Stimulated activated CD8-positive, alpha-beta memory T cell treated with anti-CD3 and anti-CD28 coated beads, Interleukin-2, amount 100 ng/mL, for 1 hour (primary cell): Measurements from ENCODE around the gene NSL1.
"Not testable (repeated sequence)": the region's sequence is repeated elsewhere in the genome, so short reads cannot be mapped to it uniquely, and the experiment has no call there.

Experiments used
- DNase-seq, 2 donors: peaks; one replicate each; pipeline ENCODE4 v3.0.0-alpha.2; 2020; ENCODE audit warnings: low read depth in 2 of 2

NSL1 gene

GRCh38 chr1:212782422-212783154 lies 9.0 kb downstream of the NSL1 start:
- DNase-seq, result no peak

- no peak for DNase-seq
Measured at GRCh38 chr1:212781225-212781624, 10.4 kb downstream of the NSL1 start.

GRCh38 chr1:212780759-212781158 lies 10.8 kb downstream of the NSL1 start:
- no peak for DNase-seq

DNA sequence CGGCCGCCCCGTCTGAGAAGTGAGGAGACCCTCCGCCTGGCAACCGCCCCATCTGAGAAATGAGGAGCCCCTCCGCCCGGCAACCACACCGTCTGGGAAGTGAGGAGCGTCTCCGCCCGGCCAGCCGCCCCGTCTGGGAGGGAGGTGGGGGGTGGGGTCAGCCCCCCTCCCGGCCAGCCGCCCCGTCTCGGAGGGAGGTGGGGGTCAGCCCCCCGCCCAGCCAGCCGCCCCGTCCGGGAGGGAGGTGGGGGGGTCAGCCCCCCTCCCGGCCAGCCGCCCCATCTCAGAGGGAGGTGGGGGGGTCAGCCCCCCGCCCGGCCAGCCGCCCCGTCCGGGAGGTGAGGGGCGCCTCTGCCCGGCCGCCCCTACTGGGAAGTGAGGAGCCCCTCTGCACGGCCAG lies 12.5 kb downstream of the NSL1 start:
- DNase-seq, result not testable (repeated sequence)

DNA sequence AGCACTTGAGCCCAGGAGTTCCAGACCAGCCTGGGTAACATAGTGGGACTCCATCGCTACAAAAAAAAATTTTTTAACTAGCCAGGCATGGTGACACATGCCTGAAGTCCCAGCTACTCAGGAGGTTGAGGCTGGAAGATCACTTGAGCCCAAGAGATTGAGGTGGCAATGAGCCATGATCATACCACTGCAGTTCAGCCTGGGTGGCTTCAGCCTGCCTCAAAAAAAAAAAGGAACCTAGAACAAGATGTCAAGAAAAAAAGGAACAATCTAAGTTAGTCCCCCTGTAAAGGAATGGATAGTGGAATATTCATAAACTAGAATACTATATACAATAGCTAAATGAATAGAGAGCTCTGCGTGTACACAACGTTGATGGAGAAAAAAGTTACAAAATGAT lies 14.4 kb downstream of the NSL1 start:
- no peak for DNase-seq

DNA sequence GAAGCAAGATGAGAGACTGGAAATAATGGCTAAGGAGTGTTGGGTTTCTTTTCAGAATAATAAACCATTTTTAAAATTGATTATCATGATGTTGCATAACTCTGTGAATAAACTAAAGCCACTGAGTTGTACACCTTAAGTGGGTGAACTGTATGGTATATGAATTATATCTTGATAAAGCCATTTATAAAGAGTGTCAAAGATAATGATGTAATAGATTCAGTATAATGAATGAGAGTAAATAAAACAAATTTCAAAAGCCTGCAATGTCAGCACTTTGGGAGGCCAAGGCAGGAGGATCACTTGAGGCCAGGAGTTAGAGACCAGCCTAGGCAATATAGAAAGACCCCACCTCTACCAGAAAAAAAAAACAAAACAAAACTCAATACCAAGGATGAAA lies 16.3 kb downstream of the NSL1 start:
- DNase-seq, result no peak

- no peak for DNase-seq
Measured at GRCh38 chr1:212774584-212774983, 17.0 kb downstream of the NSL1 start.

- no peak for DNase-seq
Measured at GRCh38 chr1:212773011-212773410, 18.6 kb downstream of the NSL1 start.

- DNase-seq, result no peak
Measured at GRCh38 chr1:212771341-212771740, 20.2 kb downstream of the NSL1 start.

DNA sequence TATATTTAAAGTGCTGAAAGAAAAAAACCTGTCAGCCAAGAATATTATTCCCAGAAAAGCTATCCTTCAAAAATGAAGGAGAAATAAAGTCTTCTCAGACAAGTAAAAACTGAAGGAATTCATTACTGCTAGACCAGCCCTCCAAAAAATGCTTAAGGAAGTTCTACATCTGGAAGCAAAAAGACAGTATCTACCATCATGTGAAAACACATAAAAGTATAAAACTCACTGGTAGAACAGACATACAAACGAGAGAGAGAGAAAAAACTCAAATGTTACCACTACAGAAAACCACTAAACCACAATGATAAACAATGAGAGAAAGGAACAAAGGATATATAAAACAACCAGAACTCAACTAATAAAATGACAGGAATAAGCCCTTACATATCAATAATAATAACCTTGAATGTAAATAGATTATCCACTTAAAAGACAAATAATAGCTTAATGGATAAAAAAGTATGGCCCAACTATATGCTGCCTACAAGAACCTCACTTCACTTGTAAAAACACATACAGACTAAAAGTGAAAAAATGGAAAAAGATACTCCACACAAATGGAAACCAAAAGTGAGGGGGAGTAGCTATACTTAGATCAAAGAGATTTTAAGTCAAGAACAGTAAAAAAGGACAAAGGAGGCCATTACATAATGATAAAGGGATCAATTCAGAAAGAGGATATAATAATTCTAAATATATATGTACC lies 22.0 kb downstream of the NSL1 start:
- DNase-seq, result no peak

DNA sequence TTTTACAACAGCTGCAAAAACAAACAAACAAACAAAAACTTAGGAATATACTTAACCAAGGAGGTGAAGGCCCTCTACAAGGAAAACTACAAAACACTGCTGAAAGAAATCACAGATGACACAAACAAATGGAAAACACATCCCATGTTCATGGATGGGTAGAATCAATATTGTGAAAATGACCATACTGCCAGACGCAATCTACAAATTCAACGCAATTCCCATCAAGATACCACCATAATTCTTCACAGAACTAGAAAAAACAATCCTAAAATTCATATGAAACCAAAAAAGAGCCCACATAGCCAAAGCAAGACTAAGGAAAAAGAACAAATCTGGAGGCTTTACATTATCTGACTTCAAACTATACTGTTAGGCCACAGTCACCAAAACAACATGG lies 24.8 kb downstream of the NSL1 start:
- not testable (repeated sequence) for DNase-seq

DNA sequence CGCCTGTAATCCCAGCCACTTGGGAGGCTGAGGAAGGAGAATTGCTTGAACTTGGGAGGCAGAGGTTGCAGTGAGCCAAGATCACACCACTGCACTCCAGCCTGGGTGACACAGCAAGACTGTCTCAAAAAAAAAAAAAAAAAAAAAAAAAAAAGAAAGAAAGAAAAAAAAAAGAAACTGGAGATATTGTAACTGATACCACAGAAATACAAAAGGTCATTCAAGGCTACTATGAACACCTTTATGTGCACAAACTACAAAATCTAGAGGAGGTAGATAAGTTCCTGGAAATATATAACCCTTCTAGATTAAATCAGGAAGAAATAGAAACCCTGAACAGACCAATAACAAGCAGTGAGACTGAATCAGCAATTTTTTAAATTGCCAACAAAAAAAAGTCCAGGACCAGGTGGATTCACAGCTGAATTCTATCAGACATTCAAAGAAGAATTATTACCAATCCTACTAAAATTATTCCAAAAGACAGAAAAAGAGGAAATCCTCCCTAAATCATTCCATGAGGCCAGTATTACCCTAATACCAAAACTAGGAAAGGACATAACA lies 26.8 kb downstream of the NSL1 start:
- not testable (repeated sequence) for DNase-seq

- DNase-seq, result no peak
Measured at GRCh38 chr1:212762839-212763238, 28.7 kb downstream of the NSL1 start.

DNA sequence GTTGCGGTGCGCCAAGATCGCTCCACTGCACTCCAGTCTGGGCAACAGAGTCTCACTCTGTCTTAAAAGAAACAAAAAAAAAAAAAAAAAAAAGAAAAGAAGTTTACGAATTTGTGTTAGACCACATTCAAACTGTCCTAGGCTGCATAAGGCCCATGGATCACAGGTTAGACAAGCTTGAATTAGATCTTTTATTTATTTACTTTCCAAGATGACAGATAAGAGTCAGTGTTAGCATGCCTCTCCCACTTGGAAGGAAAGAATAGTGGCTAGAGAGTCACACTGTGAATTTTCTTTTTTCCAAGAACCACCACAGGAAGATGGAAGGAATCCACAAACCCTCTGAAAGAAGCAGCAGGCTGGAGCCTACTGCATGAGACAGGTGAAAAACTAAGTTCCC lies 29.3 kb downstream of the NSL1 start:
- DNase-seq, result no peak

- peak in 1 of 2 donors; percentile 15 for DNase-seq
Measured at GRCh38 chr1:212760126-212760823, 31.3 kb downstream of the NSL1 start.

DNA sequence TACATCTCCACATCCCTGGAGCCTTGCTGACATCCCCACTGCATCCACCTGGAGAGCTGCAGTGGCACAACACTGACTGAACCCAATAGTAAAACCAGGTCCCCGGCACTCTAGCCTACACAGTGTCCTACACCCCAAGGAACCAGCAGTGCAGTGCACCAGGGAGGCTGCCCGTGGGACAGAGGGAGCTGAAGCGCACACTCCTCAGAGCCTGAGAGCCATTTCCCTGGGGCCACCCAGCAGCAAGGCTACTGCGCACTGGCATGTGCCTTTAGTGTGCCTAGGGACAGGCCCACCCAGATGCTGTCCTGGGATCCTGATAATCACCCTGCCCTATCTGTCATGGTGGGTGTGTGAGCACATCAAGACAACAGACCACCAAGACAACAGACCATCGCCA lies 31.9 kb downstream of the NSL1 start:
- DNase-seq, result no peak

GRCh38 chr1:212754680-212755079 lies 36.9 kb downstream of the NSL1 start:
- no peak for DNase-seq

GRCh38 chr1:212754193-212754592 lies 37.4 kb downstream of the NSL1 start:
- DNase-seq, result no peak

DNA sequence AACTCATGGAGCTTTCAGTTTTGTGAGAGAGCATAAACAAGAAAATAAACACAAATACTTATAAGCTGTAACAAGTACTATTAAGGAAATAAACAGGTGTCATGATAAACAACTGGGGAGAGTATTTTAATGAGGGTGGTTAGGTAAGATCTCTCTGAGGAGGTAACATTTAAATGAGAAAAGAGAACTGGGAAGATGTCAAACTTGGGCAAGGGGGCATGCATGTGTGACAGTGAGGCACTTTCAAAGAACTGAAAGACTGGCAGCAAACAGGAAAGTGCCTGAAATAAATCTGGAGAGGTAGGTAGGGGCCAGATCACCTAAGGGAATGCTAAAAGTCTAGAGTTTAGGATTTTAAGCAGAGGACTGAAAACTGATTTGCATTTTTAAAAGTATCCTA lies 37.8 kb downstream of the NSL1 start:
- DNase-seq, result no peak

DNA sequence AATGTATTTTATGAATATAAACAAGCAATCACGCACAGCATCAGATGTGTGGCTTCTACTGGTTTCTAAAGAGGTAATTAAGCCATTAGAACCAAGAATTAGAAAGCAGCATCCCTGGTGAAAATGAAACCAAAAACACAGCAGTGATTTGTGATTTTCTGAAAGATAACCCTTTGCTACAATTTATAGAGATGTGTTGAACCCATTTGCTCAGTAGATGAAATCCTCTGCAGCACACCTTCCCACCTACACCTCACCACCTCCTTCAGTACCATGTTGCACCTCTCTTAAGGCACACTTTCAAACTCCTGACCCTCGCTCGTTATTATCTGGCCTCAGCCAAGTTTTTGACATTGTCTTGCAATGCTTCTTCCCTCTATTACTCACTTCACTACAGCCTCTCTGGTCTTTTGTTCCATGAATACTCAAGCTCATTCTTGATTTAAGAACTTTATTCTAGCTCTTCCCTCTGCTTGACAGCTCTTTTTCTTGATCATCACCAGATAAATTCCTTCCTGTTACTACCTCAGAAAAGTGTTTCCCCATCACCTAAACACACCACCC lies 38.6 kb downstream of the NSL1 start:
- DNase-seq, result no peak

- DNase-seq, result no peak
Measured at GRCh38 chr1:212752252-212752933, 39.2 kb downstream of the NSL1 start.
